Measurements from ENCODE around the gene SLC9A8. TPM values are rescaled to one million over a fixed set of nuclear protein-coding genes. Genes with fewer than 3 reads are reported as not detected.
"Not testable (repeated sequence)": the region's sequence is repeated elsewhere in the genome, so short reads cannot be mapped to it uniquely, and the experiment has no call there.

SLC9A8 gene
- total and polyA plus RNA-seq, 3 experiments from 2014 or later: 7.7 to 12.0 (median 11.5) TPM

DNA sequence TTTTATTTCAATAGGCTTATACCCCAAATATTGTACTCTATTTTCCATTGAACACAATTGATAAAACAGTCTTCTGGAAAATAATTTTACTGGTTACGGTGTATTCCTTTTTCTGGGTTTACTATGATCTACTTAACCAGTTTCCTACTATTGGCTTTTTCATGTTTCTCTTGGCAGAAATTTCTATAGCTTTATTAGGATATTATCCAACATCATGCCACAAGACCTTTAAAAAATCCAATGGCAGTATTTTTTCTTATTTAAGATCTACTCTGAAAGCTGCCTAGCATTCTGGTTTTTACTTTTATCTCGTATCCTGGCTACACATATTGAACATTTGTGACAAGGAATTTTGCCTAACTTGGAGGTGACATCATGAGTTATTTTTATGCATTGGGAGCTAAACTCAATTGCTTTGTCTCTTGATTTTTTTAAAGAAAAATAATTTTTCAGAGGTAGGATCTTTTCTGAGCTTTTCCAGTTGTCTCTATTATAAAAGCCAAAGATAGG, 45.5 kb downstream of the SLC9A8 start:
- POLR2A ChIA-PET: no interaction called here
- H3K4me1 ChIP-seq (ENCODE audit: insufficient read depth, low read length): no peaks in the 10 kb centered on the region
- no peak overlapping the region for H3K27ac ChIP-seq (ENCODE audit: low read depth, low read length)
- H3K9me3 ChIP-seq (ENCODE audit: low read length): no peaks in the 10 kb centered on the region
- peaks cover 0 to 86% (median 18%) of the 10 kb centered on the region in 3 donors for H3K36me3 Mint-ChIP-seq
- CTCF ChIA-PET: no interaction called here
- H3K36me3 ChIP-seq (ENCODE audit: insufficient read depth, low read length): peaks cover 22% of the 10 kb centered on the region
- H3K27me3 ChIP-seq (ENCODE audit: insufficient read depth, low read length, poor library complexity, severe bottlenecking): no peaks in the 10 kb centered on the region
- H3K4me1 Mint-ChIP-seq: peaks cover 0 to 10% (median 4%) of the 10 kb centered on the region in 3 donors
- no peak overlapping the region for H3K4me3 Mint-ChIP-seq
- no peaks in the 10 kb centered on the region for H3K9me3 Mint-ChIP-seq
- H3K27ac Mint-ChIP-seq: peak overlapping the region in 2 of 8 donors; percentile 16 to 68
- H3K4me3 ChIP-seq (ENCODE audit: low read length): no peak overlapping the region
- H3K27me3 Mint-ChIP-seq: no peaks in the 10 kb centered on the region
- no peak for DNase-seq

DNA sequence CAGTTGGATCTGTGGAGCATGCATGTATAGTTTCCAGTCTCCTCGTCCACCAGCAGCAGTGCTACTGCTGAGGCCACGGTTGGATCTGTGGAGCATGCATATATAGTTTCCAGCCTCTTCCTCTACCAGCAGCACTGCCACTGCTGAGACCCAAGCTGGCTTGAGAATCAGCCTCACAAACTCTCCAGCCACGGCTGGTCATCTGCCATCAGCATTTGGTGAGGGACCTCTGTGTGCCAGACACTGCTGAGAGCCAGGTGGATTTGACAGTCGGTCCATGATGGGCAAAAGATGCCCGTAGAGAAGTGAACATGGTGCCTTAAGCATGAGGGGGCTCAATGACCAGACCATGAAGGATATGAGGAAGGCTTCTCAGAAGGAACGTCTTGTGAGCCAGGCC, 46.4 kb downstream of the SLC9A8 start:
- ChIA-PET POLR2A (no interaction called here), CTCF (no interaction called here)
- H3K27me3 Mint-ChIP-seq: no peaks in the 10 kb centered on the region
- H3K36me3 ChIP-seq (ENCODE audit: insufficient read depth, low read length): peaks cover 22% of the 10 kb centered on the region
- no peak overlapping the region for H3K27ac ChIP-seq (ENCODE audit: low read depth, low read length)
- DNase-seq: no peak
- H3K4me3 ChIP-seq (ENCODE audit: low read length): no peak overlapping the region
- H3K4me1 Mint-ChIP-seq: peaks cover 0 to 10% (median 4%) of the 10 kb centered on the region in 3 donors
- no peaks in the 10 kb centered on the region for H3K9me3 Mint-ChIP-seq
- H3K27ac Mint-ChIP-seq: no peak overlapping the region
- no peak overlapping the region for H3K4me3 Mint-ChIP-seq
- H3K36me3 Mint-ChIP-seq: peaks cover 0 to 83% (median 18%) of the 10 kb centered on the region in 3 donors
- H3K27me3 ChIP-seq (ENCODE audit: insufficient read depth, low read length, poor library complexity, severe bottlenecking): no peaks in the 10 kb centered on the region
- no peaks in the 10 kb centered on the region for H3K4me1 ChIP-seq (ENCODE audit: insufficient read depth, low read length)
- H3K9me3 ChIP-seq (ENCODE audit: low read length): no peaks in the 10 kb centered on the region

DNA sequence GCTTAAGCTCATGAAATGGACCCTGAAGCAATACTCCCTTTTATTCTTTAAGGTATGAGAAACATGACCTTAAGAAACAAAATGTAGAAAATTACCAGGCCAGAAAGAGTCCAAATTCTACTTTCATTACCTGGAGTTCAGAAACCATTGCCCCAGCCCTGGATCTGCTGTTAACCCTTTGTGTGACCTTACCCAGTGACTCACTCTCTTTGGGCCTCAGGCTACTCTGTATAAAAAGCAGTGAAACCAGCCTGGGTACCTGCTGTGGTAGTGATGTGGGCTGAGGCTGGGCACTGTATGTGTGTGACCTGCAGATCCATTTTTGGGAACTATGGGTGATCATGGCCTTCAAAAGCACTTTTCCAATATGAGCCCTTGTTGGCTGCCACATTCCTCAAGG, 47.2 kb downstream of the SLC9A8 start:
- H3K9me3 ChIP-seq (ENCODE audit: low read length): no peaks in the 10 kb centered on the region
- POLR2A ChIA-PET: no interaction called here
- Mint-ChIP-seq H3K4me1 (peaks cover 0 to 10% (median 4%) of the 10 kb centered on the region in 3 donors), H3K27ac (no peak overlapping the region), H3K36me3 (peaks cover 0 to 85% (median 21%) of the 10 kb centered on the region in 3 donors), H3K4me3 (no peak overlapping the region), H3K27me3 (peaks cover 0 to 2% of the 10 kb centered on the region in 2 donors), H3K9me3 (no peaks in the 10 kb centered on the region)
- CTCF ChIA-PET: interaction anchor here (1.2 kb wide), 1 partner anchor 13 kb away, joined by 3 read pairs; no protein-coding TSS in a partner anchor
- H3K27ac ChIP-seq (ENCODE audit: low read depth, low read length): no peak overlapping the region
- H3K4me1 ChIP-seq (ENCODE audit: insufficient read depth, low read length): no peaks in the 10 kb centered on the region
- no peak overlapping the region for H3K4me3 ChIP-seq (ENCODE audit: low read length)
- H3K27me3 ChIP-seq (ENCODE audit: insufficient read depth, low read length, poor library complexity, severe bottlenecking): no peaks in the 10 kb centered on the region
- H3K36me3 ChIP-seq (ENCODE audit: insufficient read depth, low read length): peaks cover 25% of the 10 kb centered on the region
- DNase-seq: no peak

DNA sequence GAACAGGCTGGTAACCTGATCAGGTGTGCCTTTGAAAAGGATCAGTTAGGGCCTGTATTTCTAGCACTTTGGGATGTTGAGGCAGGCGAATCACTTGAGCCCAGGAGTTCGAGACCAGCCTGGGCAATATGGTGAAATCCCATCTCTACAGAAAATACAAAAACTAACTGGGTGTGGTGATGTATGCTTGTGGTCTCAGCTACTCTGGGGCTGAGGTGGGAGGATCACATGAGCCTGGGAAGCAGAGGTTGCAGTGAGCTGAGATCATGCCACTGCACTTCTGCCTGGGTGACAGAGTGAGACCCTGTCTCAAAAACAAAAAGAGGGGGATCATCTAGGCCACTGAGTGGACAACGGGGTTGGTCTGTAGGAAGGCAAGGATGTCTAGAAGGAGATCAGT, 48.6 kb downstream of the SLC9A8 start:
- H3K4me3 ChIP-seq (ENCODE audit: low read length); DNase-seq; H3K27me3 ChIP-seq (ENCODE audit: insufficient read depth, low read length, poor library complexity, severe bottlenecking); H3K9me3 Mint-ChIP-seq; H3K27me3 Mint-ChIP-seq; H3K4me1 Mint-ChIP-seq; H3K27ac ChIP-seq (ENCODE audit: low read depth, low read length); H3K4me3 Mint-ChIP-seq; H3K4me1 ChIP-seq (ENCODE audit: insufficient read depth, low read length); H3K9me3 ChIP-seq (ENCODE audit: low read length); POLR2A ChIA-PET: not testable (repeated sequence)
- H3K36me3 ChIP-seq (ENCODE audit: insufficient read depth, low read length): peaks cover 18% of the 10 kb centered on the region
- Mint-ChIP-seq H3K27ac (peak overlapping the region in 3 of 8 donors; percentile 34 to 68 (median 48)), H3K36me3 (peaks cover 0 to 85% (median 16%) of the 10 kb centered on the region in 3 donors)
- CTCF ChIA-PET: interaction anchor here (0.9 kb wide), 1 partner anchor 15 kb away, joined by 3 read pairs; no protein-coding TSS in a partner anchor

DNA sequence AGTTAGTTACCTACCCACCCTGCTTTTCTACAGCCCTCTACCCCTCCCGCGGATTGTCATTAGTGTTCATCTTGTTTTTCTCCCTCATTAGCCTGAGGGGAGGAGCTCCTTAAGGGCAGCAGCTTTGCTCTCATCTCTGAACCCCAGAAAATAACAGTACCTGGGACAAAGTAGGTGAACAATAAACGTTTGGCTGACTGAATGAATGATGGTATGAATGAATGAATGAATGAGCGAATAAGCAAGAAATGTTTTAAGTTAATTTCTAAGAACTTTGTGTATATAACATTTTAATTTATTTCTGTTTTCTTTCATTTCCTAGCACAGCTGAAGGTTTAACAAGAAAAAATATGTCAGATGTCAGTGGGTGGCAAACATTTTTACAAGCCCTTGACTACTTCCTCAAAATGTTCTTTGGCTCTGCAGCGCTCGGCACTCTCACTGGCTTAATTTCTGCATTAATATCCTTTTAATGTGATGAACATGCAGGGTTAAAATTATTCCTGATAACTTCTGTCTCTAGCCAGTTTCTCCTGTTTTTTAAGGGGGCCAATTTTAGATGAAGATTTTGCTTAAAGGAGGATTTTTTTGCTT, 50.1 kb downstream of the SLC9A8 start:
- Histone ChIP-seq H3K4me3 (ENCODE audit: low read length) (no peak overlapping the region), H3K9me3 (ENCODE audit: low read length) (no peaks in the 10 kb centered on the region), H3K36me3 (ENCODE audit: insufficient read depth, low read length) (peaks cover 19% of the 10 kb centered on the region), H3K27ac (ENCODE audit: low read depth, low read length) (no peak overlapping the region), H3K27me3 (ENCODE audit: insufficient read depth, low read length, poor library complexity, severe bottlenecking) (no peaks in the 10 kb centered on the region), H3K4me1 (ENCODE audit: insufficient read depth, low read length) (no peaks in the 10 kb centered on the region)
- Mint-ChIP-seq H3K9me3 (no peaks in the 10 kb centered on the region), H3K4me3 (no peak overlapping the region), H3K36me3 (peaks cover 0 to 88% (median 20%) of the 10 kb centered on the region in 3 donors), H3K27ac (peak overlapping the region in 1 of 8 donors; percentile 7), H3K27me3 (peaks cover 0 to 2% of the 10 kb centered on the region in 2 donors), H3K4me1 (peaks cover 4 to 10% (median 4%) of the 10 kb centered on the region in 3 donors)
- POLR2A ChIA-PET: no interaction called here
- DNase-seq: no peak
- CTCF ChIA-PET: no interaction called here

DNA sequence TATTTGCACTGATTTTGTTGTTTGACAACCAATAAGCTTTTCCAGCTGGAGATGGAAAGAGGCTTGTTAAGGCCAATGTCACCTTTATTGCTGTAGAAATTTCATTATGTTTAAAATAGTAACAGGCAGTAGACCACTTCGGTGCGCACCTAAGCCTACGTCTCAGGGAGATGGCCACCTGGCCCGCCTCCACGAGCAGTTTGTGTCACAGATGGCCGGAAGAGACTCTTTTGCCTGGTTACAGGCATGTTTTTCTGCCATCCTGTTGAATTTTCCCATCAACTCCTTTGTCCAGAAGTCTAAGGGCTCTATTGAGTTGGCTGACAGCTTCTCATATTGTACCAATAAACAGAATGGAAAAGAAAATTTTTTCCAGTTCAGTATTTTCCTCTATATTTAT, 51.0 kb downstream of the SLC9A8 start:
- Histone ChIP-seq H3K9me3 (ENCODE audit: low read length) (no peaks in the 10 kb centered on the region), H3K36me3 (ENCODE audit: insufficient read depth, low read length) (peaks cover 23% of the 10 kb centered on the region), H3K27ac (ENCODE audit: low read depth, low read length) (no peak overlapping the region), H3K4me1 (ENCODE audit: insufficient read depth, low read length) (no peaks in the 10 kb centered on the region), H3K4me3 (ENCODE audit: low read length) (no peak overlapping the region), H3K27me3 (ENCODE audit: insufficient read depth, low read length, poor library complexity, severe bottlenecking) (no peaks in the 10 kb centered on the region)
- no peak overlapping the region for H3K4me3 Mint-ChIP-seq
- H3K27me3 Mint-ChIP-seq: peaks cover 0 to 2% of the 10 kb centered on the region in 2 donors
- peaks cover 0 to 89% (median 20%) of the 10 kb centered on the region in 3 donors for H3K36me3 Mint-ChIP-seq
- POLR2A ChIA-PET: no interaction called here
- no peak for DNase-seq
- H3K9me3 Mint-ChIP-seq: no peaks in the 10 kb centered on the region
- CTCF ChIA-PET: no interaction called here
- no peak overlapping the region for H3K27ac Mint-ChIP-seq
- peaks cover 4 to 10% (median 4%) of the 10 kb centered on the region in 3 donors for H3K4me1 Mint-ChIP-seq

DNA sequence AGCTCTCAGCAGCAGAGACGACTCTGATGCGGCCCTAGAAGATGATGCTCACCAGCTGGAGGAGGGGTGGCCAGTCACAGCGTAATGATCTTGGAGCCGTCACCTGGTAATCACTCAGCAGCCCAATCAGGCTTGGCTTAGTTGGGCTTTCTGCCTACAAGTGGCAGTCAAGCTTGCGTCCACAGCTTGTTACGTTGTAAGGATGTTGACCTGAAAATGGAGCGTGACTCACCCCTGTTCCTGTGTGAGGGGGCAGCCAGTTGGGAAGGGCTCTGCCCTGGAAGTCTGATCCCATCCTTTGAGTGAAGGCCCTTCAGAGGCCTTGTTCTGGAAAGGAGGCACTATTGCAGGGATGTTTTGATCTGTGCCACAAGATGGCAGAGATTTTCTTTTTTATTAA, 52.9 kb downstream of the SLC9A8 start:
- Mint-ChIP-seq H3K4me1 (peaks cover 3 to 5% (median 4%) of the 10 kb centered on the region in 3 donors), H3K9me3 (no peaks in the 10 kb centered on the region), H3K27me3 (peaks cover 0 to 2% of the 10 kb centered on the region in 2 donors), H3K4me3 (no peak overlapping the region), H3K36me3 (peaks cover 3 to 84% (median 23%) of the 10 kb centered on the region in 3 donors), H3K27ac (peak overlapping the region in 1 of 8 donors; percentile 63)
- Histone ChIP-seq H3K4me1 (ENCODE audit: insufficient read depth, low read length) (no peaks in the 10 kb centered on the region), H3K9me3 (ENCODE audit: low read length) (no peaks in the 10 kb centered on the region), H3K4me3 (ENCODE audit: low read length) (no peak overlapping the region), H3K27ac (ENCODE audit: low read depth, low read length) (no peak overlapping the region), H3K27me3 (ENCODE audit: insufficient read depth, low read length, poor library complexity, severe bottlenecking) (no peaks in the 10 kb centered on the region), H3K36me3 (ENCODE audit: insufficient read depth, low read length) (peaks cover 14% of the 10 kb centered on the region)
- ChIA-PET POLR2A (no interaction called here), CTCF (interaction anchor here (1.0 kb wide), 1 partner anchor 27 kb away, joined by 3 read pairs; no protein-coding TSS in a partner anchor)
- DNase-seq: no peak

DNA sequence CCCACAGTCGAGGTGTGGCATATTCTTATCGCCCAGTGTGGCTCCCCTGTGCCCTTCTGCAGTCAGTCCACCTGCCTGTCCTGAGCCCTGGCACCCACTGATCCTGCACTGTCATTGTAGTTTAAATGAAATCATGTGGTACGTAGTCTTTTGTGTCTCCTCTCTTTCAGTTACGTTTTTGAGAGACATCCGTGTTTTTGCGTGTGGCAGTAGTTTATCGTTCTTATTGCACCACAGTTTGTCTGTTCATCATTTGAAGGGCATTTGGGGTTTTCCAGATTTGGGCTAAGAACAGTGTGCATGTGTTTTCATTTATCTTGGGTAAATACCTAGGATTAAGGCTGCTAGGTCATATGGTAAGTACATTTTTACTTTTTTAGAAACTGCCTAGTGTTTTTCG, 53.4 kb downstream of the SLC9A8 start:
- peaks cover 14% of the 10 kb centered on the region for H3K36me3 ChIP-seq (ENCODE audit: insufficient read depth, low read length)

More for the DNA sequence above, 53.4 kb downstream of the SLC9A8 start:
- ChIA-PET CTCF (no interaction called here), POLR2A (no interaction called here)
- peaks cover 0 to 5% (median under 1%) of the 10 kb centered on the region in 3 donors for H3K4me1 Mint-ChIP-seq
- no peaks in the 10 kb centered on the region for H3K9me3 ChIP-seq (ENCODE audit: low read length)
- H3K27me3 Mint-ChIP-seq: peaks cover 0 to 2% of the 10 kb centered on the region in 2 donors
- no peaks in the 10 kb centered on the region for H3K4me1 ChIP-seq (ENCODE audit: insufficient read depth, low read length)
- no peaks in the 10 kb centered on the region for H3K9me3 Mint-ChIP-seq
- DNase-seq: no peak
- no peaks in the 10 kb centered on the region for H3K27me3 ChIP-seq (ENCODE audit: insufficient read depth, low read length, poor library complexity, severe bottlenecking)
- H3K27ac Mint-ChIP-seq: peak overlapping the region in 1 of 8 donors; percentile 63
- no peak overlapping the region for H3K4me3 ChIP-seq (ENCODE audit: low read length)
- no peak overlapping the region for H3K4me3 Mint-ChIP-seq
- H3K27ac ChIP-seq (ENCODE audit: low read depth, low read length): no peak overlapping the region
- H3K36me3 Mint-ChIP-seq: peaks cover 3 to 82% (median 19%) of the 10 kb centered on the region in 3 donors

Measured in CD8-positive, alpha-beta memory T cell (primary cell).